ENCODE measurements around the gene SPATS2L.

Gene SPATS2L

GRCh38 chr2:200445284-200445683 lies 138.8 kb downstream of the SPATS2L start:
- DNase-seq (ENCODE audit: low spot score), result no peak

DNA sequence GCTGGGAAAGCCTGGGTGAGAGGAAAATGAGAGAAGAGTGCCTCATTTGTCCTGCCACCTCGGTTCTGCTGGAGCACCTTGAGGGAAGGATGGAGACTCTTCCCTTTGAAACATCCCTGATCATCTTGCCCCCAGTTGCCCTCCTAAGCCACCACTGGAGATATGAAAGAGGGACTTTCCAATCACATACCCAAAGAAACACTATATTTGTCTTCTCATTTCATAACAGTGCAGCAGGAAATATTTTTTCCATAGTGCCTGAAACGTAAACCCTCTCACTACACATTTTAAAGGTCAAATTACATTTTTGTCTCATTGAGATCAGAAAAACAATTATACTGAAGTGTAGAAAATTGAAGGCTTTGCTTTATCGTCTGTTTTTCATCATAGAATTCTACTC lies 140.1 kb downstream of the SPATS2L start:
- DNase-seq (ENCODE audit: low spot score), result no peak

DNA sequence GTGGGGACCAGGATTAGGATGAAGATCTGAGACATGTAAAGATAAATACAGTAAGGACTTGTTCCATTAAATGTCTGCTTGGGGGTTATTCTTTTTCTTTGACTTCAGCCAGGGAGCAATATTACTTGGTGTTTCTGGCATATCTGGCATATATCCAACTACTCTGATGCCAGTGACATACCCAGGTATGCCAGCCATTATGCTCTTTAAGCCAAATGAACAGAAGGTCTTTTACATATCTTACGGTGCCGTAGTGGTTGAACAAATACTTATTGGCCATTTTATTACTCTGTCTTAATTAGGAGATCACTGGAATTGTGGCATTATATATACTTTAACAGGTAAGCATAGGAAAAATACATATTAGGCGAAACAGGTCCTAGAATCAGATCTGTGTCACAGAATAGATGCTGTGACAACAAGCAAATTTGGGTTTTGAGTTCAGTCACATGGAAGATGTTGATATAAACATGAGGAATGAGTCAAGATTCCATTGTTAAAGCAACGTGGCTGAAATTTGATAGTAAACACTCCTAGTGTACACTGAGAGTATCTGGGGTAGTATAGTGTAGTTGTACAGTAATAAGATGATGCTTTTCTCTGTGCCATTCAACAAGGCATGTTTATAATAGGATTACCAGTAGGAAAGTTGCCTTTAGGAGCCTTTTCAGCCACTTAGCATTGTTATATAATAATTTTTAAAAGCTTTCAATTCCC lies 140.8 kb downstream of the SPATS2L start:
- DNase-seq (ENCODE audit: low spot score), result no peak

DNA sequence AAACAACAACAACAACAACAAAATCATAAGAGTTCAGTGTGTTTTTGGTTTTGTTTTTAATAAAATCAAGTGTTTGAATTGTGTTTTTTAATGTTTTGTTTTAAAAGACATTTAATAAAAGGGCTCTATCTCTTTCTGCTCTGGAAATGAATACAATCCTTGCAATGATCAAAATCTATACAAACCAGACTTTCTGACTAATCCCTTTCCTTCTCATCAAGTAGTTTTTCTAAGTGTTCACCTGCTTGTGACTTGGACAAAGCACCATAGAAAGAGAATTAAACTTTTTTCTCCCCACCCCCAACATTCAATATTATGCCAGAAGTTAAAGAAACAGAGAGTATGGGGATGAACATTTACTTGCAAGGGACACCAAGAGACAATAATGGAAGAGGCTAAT lies 142.0 kb downstream of the SPATS2L start:
- no peak for DNase-seq (ENCODE audit: low spot score)

GRCh38 chr2:200449149-200449548 lies 142.7 kb downstream of the SPATS2L start:
- no peak for DNase-seq (ENCODE audit: low spot score)

GRCh38 chr2:200450288-200450687 lies 143.8 kb downstream of the SPATS2L start:
- DNase-seq (ENCODE audit: low spot score), result no peak

DNA sequence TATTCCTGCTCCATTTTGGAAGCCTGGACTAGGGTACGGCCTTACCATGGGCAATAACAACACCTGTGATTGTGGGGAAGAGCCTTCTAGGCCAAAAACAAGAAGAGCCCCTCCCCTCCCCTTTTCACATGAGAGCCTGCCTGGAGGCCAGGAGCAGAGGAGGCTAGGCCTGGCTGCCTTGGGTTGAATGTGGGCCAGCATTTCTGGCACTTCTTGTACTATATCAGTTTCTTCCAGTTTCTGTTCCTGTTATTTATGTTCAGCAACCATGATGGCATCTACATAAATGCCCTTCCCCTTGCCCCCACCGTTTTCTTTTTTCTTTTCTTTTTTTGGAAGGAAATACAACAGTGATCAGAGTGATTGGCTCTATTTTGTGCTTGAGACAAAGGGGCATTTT lies 145.0 kb downstream of the SPATS2L start:
- DNase-seq (ENCODE audit: low spot score), result peak; percentile 31

- no peak for DNase-seq (ENCODE audit: low spot score)
These were observed 145.9 kb downstream of the SPATS2L start for GRCh38 chr2:200452377-200452776.

DNA sequence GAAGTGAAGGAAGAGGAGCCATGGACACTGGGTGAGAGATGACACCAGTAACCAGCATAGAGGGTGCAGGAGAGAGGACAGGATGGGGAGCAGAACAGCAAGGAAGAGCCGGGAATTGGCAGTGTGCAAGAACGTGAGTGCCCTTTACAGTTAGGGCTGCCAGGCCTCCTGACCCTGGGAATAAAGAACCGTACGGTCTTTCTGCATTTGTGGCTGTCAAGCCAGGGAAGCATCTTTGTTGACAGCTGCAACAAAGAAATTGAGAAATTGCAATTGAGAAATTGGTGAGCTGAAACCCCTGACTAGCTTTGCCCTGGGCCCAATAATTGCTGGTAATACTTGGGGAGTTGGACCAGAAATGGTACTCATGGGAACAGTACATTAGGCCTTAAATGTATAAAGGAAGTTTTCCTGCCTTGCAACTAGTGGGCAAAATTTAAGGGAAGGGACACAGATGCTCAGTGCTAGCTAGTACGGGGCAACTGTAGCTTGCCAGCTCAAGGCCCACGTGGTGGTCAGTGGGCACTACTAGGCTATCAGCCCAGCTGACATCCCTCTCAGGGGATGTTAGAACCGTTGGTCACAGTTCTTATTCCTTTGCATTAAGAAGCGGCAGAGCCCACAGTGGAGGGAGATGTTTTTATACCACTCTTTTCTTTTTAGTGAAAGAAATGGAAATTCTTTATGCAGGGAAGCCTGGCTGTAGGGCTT lies 146.8 kb downstream of the SPATS2L start:
- no peak for DNase-seq (ENCODE audit: low spot score)

DNA sequence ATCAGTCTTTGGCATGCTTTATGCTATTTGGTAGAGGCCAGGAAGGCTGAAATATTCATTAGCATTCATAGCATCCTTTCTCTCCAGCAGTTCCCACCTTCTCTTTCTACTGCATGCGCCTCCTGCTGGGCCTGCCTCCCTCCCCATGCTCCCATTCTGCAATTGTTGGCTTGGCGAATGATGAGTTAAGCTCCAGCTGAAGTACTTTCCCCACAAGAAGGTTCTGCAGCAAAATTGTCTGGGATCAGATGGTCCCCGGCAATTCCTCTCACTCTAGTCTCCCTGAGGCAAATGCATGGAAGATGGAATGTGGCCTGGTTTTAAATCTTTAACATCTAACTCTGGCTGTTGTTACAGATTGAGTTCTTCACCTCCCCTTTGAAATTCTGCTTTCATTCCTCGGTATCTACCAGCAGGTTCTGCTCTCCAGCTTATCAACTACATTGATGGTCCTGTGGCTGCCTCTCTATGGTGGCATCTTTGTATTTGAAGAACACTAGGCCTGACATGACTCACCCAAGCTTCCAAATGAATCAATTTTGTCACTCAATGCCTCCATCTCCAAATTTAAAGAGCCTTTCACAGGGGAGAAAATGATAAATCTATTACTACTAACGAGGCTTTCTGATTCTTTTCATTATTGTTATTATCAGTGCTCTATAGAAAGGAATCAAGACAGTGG lies 147.5 kb downstream of the SPATS2L start:
- no peak for DNase-seq (ENCODE audit: low spot score)

DNA sequence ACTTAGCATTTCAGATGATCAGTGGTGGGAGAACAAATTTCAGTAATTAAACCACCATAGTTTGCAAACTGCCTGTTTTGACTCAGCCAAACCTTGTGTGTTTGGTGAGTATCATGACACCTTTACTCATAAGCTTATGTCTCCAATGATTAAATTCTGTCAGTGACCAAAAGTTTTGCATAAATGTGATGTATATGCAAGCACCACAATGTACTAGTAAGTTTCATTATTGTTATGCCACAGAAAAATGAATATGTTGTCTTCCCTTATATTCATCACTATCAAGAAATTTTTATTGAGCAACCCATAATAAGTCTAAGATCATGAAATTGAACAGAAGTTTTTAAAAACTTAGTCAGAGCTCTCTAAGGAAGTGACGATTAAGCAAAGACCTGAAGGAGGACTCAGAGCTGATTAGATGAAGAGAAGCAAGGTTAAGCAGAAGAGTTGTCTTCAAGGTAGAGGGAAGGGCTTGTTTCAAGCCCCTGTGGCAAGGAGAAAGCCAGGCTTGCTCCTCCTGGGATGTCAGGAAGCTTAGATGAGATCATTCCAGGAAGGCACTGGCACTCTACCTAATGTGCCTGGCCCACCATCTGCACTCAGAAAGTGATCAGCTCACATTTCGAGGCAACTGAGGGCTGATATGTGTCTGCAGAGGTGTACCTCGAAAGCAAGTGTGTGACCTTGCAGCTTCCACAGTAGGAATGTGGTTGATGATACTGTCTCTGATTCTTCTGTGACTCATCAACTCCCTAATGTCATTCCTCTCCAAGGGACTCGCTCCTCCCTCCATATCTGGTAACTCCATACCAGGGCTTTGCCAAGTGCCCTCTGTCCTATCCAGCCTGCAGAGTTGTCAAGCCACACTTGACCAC lies 148.7 kb downstream of the SPATS2L start:
- no peak for DNase-seq (ENCODE audit: low spot score)

DNA sequence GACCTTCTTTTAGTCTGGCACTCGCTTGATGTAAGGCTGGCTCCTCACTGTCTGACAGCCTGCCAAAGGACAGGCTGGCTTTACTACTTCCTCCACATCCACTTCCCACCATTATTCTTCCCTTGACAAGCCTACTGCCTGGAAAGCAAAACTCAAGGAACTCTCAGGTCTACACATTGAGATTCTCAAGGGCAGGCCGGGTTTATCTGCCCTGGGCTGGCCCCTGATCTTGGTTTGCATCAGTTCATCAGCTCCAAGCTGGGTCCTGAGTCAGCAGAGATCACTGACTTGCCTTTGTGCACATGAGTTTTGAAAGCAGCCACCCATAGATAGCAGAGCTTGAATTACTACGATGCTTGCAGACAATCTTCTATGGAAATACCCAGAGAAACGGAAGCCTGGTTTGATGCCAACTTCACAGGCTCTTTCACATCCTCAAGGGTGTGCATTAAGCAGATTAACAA lies 149.5 kb downstream of the SPATS2L start:
- peak; percentile 51 for DNase-seq (ENCODE audit: low spot score)

DNA sequence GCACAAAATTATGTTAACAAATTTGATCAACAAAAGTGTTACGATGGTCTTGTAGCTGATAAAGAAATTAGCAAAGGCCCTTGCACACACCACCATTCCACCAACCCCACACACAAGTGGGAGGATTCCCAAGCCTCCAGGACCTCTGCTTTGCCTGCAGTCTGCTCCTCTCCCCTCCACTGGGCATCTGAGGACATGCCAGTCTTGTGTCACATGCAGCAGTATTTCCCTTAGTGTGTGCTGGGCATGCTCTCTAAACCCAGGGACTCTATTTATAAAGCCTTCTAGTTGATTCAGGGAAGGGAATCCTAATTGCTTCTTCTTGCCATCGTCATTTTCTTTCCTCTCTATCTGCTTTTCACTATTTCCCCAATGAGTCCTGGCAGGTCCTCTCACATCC lies 150.1 kb downstream of the SPATS2L start:
- no peak for DNase-seq (ENCODE audit: low spot score)

GRCh38 chr2:200459101-200459500 lies 152.6 kb downstream of the SPATS2L start:
- DNase-seq (ENCODE audit: low spot score), result no peak

GRCh38 chr2:200461846-200462710 lies 155.6 kb downstream of the SPATS2L start:
- no peak for DNase-seq (ENCODE audit: low spot score)

DNA sequence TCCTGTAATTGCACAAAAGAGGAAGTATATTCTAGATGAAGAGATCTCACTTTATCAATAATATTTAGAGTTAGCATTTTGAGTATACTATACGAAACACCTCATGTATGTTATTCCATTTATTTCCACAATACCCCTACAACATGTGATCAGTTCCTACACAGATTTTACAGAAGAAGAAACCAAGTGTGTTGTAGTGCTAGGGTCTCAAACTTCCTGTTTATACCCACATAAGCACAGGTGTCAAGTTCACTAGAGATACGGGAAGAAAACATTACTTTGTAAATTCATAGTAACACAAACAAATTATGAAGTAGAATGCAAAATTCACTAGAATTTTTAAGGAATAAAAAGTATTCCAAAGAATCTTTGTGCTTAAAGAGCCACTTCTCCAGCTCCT lies 157.0 kb downstream of the SPATS2L start:
- DNase-seq (ENCODE audit: low spot score), result peak; percentile 49

DNA sequence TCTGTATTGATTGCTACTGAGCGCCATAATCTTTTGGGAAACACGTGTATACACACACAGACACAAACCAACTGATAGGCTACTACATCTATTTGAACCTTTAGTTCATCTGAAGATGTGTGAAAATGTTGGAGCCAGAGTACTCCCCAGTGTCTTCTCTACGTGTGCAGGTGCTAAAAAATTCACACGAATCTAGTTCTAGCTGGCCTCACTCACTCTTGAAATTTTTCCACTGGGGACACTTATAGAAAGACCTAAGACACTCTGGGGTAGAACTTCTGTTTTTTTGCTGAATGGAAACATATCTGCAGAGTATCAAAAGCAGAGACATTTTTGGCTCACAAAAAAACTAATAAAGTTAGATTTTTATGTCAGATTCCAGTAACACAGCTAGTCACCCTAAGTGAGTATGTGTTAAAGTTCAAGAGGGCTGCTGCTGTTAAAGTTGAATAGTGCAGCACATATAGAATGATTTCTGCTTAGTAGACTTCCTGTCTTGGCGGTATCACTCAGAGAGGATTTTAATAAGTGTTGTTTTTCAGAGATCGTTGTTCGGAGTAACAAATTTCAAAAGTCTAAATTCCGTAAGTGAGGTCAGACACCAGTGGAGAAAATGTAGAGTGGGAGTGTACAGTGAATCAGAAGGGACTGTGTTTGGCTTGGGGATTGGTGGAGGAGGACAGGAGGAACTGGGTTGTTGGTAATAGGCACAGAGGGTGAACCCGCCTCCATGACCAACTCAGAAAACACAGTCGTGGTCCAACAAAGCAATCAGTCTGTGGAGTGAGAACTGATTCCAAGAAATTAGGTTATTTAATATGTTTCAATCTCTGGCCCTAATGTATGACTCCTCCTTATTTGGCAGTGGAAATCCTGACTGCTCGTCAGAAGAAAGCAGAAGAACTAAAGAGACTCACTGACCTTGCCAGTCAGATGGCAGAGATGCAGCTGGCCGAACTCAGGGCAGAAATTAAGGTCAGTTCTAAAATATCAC lies 160.2 kb downstream of the SPATS2L start:
- DNase-seq (ENCODE audit: low spot score), result peak; percentile 90

- peak; percentile 43 for DNase-seq (ENCODE audit: low spot score)
These were observed 161.6 kb downstream of the SPATS2L start for GRCh38 chr2:200467806-200468681.

- no peak for DNase-seq (ENCODE audit: low spot score)
These were observed 163.3 kb downstream of the SPATS2L start for GRCh38 chr2:200469708-200470211.
